Hepatocyte (in vitro differentiated cells): ENCODE measurements around the gene CDAN1.

Source experiments
- CTCF ChIP-seq: fragments of 200-600 bp; sonication (generic); IDR thresholded peaks from 2 replicates; pipeline ENCODE4 v1.5.1; 2016; ENCODE audit warnings: antibody characterized with exemption, mild to moderate bottlenecking; ENCODE audit not compliant: poor library complexity
- EZH2 ChIP-seq: fragments of 200-600 bp; sonication (generic); IDR thresholded peaks from 2 replicates; pipeline ENCODE4 v1.6.1; 2016; ENCODE audit warnings: antibody characterized with exemption, mild to moderate bottlenecking, borderline replicate concordance
- EZH2phosphoT487 ChIP-seq: fragments of 200-600 bp; sonication (generic); IDR thresholded peaks from one replicate; pipeline ENCODE4 v1.6.1; 2018; ENCODE audit warnings: antibody characterized with exemption, mild to moderate bottlenecking, low read depth, moderate library complexity; ENCODE audit not compliant: unreplicated experiment, severe bottlenecking

- TF ChIP-seq CTCF = no peak
- TF ChIP-seq EZH2 = no peak
- no peak for TF ChIP-seq EZH2phosphoT487
Measured at GRCh38 chr15:42679285-42680141, 57.4 kb downstream of the CDAN1 start.
